ENCODE measurements around the gene PLEKHH1.

Gene PLEKHH1

GRCh38 chr14:67510836-67511235 lies 22.3 kb upstream of the PLEKHH1 start:
- no peak for DNase-seq (ENCODE audit: low read depth)

- no peak for DNase-seq (ENCODE audit: low read depth)
These were observed 20.4 kb upstream of the PLEKHH1 start for GRCh38 chr14:67512463-67513310.

GRCh38 chr14:67513631-67514108 lies 19.4 kb upstream of the PLEKHH1 start:
- no peak for DNase-seq (ENCODE audit: low read depth)

GRCh38 chr14:67514203-67514607 lies 18.9 kb upstream of the PLEKHH1 start:
- no peak for DNase-seq (ENCODE audit: low read depth)

GRCh38 chr14:67514650-67515385 lies 18.3 kb upstream of the PLEKHH1 start:
- DNase-seq (ENCODE audit: low read depth): peak; percentile 28

GRCh38 chr14:67515386-67516079 lies 17.6 kb upstream of the PLEKHH1 start:
- no peak for DNase-seq (ENCODE audit: low read depth)

- DNase-seq (ENCODE audit: low read depth): no peak
These were observed 16.4 kb upstream of the PLEKHH1 start for GRCh38 chr14:67516676-67517075.

GRCh38 chr14:67517083-67517482 lies 16.0 kb upstream of the PLEKHH1 start:
- DNase-seq (ENCODE audit: low read depth): peak; percentile 14

GRCh38 chr14:67519406-67519805 lies 13.7 kb upstream of the PLEKHH1 start:
- DNase-seq (ENCODE audit: low read depth): no peak

- no peak for DNase-seq (ENCODE audit: low read depth)
These were observed 12.6 kb upstream of the PLEKHH1 start for GRCh38 chr14:67520482-67520881.

GRCh38 chr14:67522270-67522669 lies 10.8 kb upstream of the PLEKHH1 start:
- DNase-seq (ENCODE audit: low read depth): no peak

- DNase-seq (ENCODE audit: low read depth): no peak
These were observed 9.1 kb upstream of the PLEKHH1 start for GRCh38 chr14:67523764-67524633.

- no peak for DNase-seq (ENCODE audit: low read depth)
These were observed 8.5 kb upstream of the PLEKHH1 start for GRCh38 chr14:67524634-67524963.

GRCh38 chr14:67525389-67525788 lies 7.7 kb upstream of the PLEKHH1 start:
- no peak for DNase-seq (ENCODE audit: low read depth)

GRCh38 chr14:67526181-67526580 lies 6.9 kb upstream of the PLEKHH1 start:
- no peak for DNase-seq (ENCODE audit: low read depth)

GRCh38 chr14:67526676-67527459 lies 6.2 kb upstream of the PLEKHH1 start:
- peak; percentile 38 for DNase-seq (ENCODE audit: low read depth)

GRCh38 chr14:67527756-67528155 lies 5.3 kb upstream of the PLEKHH1 start:
- no peak for DNase-seq (ENCODE audit: low read depth)

GRCh38 chr14:67528276-67528675 lies 4.8 kb upstream of the PLEKHH1 start:
- no peak for DNase-seq (ENCODE audit: low read depth)

GRCh38 chr14:67529947-67530935 lies 2.8 kb upstream of the PLEKHH1 start:
- no peak for DNase-seq (ENCODE audit: low read depth)

- DNase-seq (ENCODE audit: low read depth): no peak
These were observed 488 bp upstream of the PLEKHH1 start for GRCh38 chr14:67532606-67532997.
